CD14-positive monocyte (primary cell): ENCODE results near the gene CROCC2. TPM values are rescaled to one million over a fixed set of nuclear protein-coding genes. Genes with fewer than 3 reads are reported as not detected.

ENCODE experiments used
- DNase-seq, 3 donors: peaks; one replicate each; pipeline ENCODE4 v3.0.0-alpha.2; 2011 to 2022
- H2AFZ ChIP-seq: 2 replicates; pipeline ENCODE4 v1.6.0; 2012; ENCODE audit warnings: mild to moderate bottlenecking, low read depth, low read length, inconsistent platforms; ENCODE audit not compliant: insufficient read depth, poor library complexity, severe bottlenecking
- H3K27ac ChIP-seq, 2 donors: 1 replicate in 1 of 2; 2 replicates in 1 of 2; pipeline ENCODE4 v1.5.1; 2012 to 2013; ENCODE audit warnings: low read length in 2 of 2, control low read depth in 1 of 2, inconsistent platforms in 1 of 2, low read depth in 1 of 2, mild to moderate bottlenecking in 1 of 2
- H3K27me3 ChIP-seq, 2 donors: one replicate each; pipeline versions ENCODE4 v1.6.0 to v1.6.1; 2011 to 2013; ENCODE audit warnings: low read length in 2 of 2; ENCODE audit not compliant: control insufficient read depth in 2 of 2, insufficient read depth in 2 of 2
- H3K36me3 ChIP-seq, 2 donors: replicated peaks in 1 of 2; 1 replicate in 1 of 2; 2 replicates in 1 of 2; pipeline versions ENCODE4 v1.5.1 to v1.6.1; 2012 to 2013; ENCODE audit warnings: low read length in 2 of 2, control low read depth in 1 of 2, inconsistent platforms in 1 of 2, mild to moderate bottlenecking in 1 of 2; ENCODE audit not compliant: insufficient read depth in 2 of 2, control insufficient read depth in 1 of 2
- H3K4me1 ChIP-seq, 2 donors: 1 replicate in 1 of 2; 2 replicates in 1 of 2; pipeline versions ENCODE4 v1.5.1 to v1.6.1; 2012 to 2013; ENCODE audit warnings: low read length in 2 of 2, control low read depth in 1 of 2, inconsistent platforms in 1 of 2, mild to moderate bottlenecking in 1 of 2, moderate library complexity in 1 of 2; ENCODE audit not compliant: insufficient read depth in 2 of 2, control insufficient read depth in 1 of 2
- H3K4me2 ChIP-seq: replicated peaks from 2 replicates; pipeline ENCODE3; 2012; ENCODE audit warnings: low read length, moderate library complexity, mild to moderate bottlenecking; ENCODE audit not compliant: poor library complexity, severe bottlenecking; ENCODE audit errors: extremely low read depth
- H3K4me3 ChIP-seq, 3 experiments: fragments of 200-600 bp in 1 of 3; sonication (generic) in 1 of 3; replicated peaks in 1 of 3; 1 replicate in 2 of 3; 2 replicates in 1 of 3; pipeline ENCODE4 v1.5.1; 2011 to 2013; ENCODE audit warnings: low read length in 3 of 3, mild to moderate bottlenecking in 3 of 3, control low read depth in 2 of 3, low read depth in 2 of 3, inconsistent platforms in 1 of 3, moderate library complexity in 1 of 3
- H3K79me2 ChIP-seq: 2 replicates; pipeline ENCODE4 v1.6.0; 2012; ENCODE audit warnings: mild to moderate bottlenecking, control low read depth, inconsistent platforms, low read length, moderate library complexity; ENCODE audit not compliant: insufficient read depth
- H3K9ac ChIP-seq: 2 replicates; pipeline ENCODE4 v1.6.0; 2017; ENCODE audit warnings: low read length, mild to moderate bottlenecking; ENCODE audit not compliant: insufficient read depth, poor library complexity, severe bottlenecking
- H3K9me3 ChIP-seq, 2 donors: replicated peaks in 1 of 2; 1 replicate in 1 of 2; 2 replicates in 1 of 2; pipeline versions ENCODE4 v1.5.1 to v1.6.1; 2012 to 2013; ENCODE audit warnings: low read length in 2 of 2, control low read depth in 1 of 2; ENCODE audit not compliant: control insufficient read depth in 1 of 2, insufficient read depth in 1 of 2
- H4K20me1 ChIP-seq: 2 replicates; pipeline ENCODE4 v1.6.0; 2012; ENCODE audit warnings: mild to moderate bottlenecking, low read length, control low read depth, moderate library complexity; ENCODE audit not compliant: insufficient read depth
- H3K27ac Mint-ChIP-seq, 7 donors: one replicate each; pipeline ENCODE4 v1.8.0; 2020; ENCODE audit warnings: mild to moderate bottlenecking in 7 of 7, mixed read lengths in 7 of 7, moderate library complexity in 6 of 7, inconsistent platforms in 2 of 7
- H3K27me3 Mint-ChIP-seq, 3 donors: one replicate each; pipeline ENCODE4 v1.8.0; 2021 to 2022; ENCODE audit warnings: low read depth in 3 of 3, mild to moderate bottlenecking in 3 of 3, mixed read lengths in 3 of 3, moderate library complexity in 3 of 3, inconsistent platforms in 1 of 3
- H3K36me3 Mint-ChIP-seq, 2 donors: one replicate each; pipeline ENCODE4 v1.8.0; 2020; ENCODE audit warnings: mixed read lengths in 2 of 2, inconsistent platforms in 1 of 2, mild to moderate bottlenecking in 1 of 2
- H3K4me1 Mint-ChIP-seq: one replicate; pipeline ENCODE4 v1.8.0; 2020; ENCODE audit warnings: mild to moderate bottlenecking, mixed read lengths
- H3K4me3 Mint-ChIP-seq, 2 donors: one replicate each; pipeline ENCODE4 v1.8.0; 2020; ENCODE audit warnings: mild to moderate bottlenecking in 2 of 2, mixed read lengths in 2 of 2, moderate library complexity in 1 of 2
- H3K9me3 Mint-ChIP-seq, 7 donors: one replicate each; pipeline ENCODE4 v1.8.0; 2020 to 2022; ENCODE audit warnings: mixed read lengths in 7 of 7, mild to moderate bottlenecking in 6 of 7, moderate library complexity in 6 of 7, inconsistent platforms in 2 of 7
- CTCF ChIP-seq: fragments of 200-600 bp; IDR thresholded peaks from one replicate; pipeline ENCODE4 v1.8.0; 2022; ENCODE audit warnings: antibody characterized with exemption, mild to moderate bottlenecking
- WGBS: methylation state at CpG from one replicate; pipeline ENCODE4 v1.1.5; 2013; ENCODE audit warnings: missing lambda C conversion rate; ENCODE audit not compliant: insufficient coverage; 5-methylcytosine and 5-hydroxymethylcytosine counted together
- intact Hi-C, 2 donors: fragments of 100-400 bp; cut with micrococcal nuclease; formaldehyde crosslinking; loops; one replicate each; pipeline versions ENCODE4 v1.15.0 to v1.15.1; 2023
- polyA plus RNA-seq, 3 donors: library from polyadenylated mRNA; depleted of rRNA in 1 of 3; unstranded in 2 of 3; stranded (reverse) in 1 of 3; fragments of 300-500 nt in 2 of 3; fragments of >200 nt in 1 of 3; fragmentation: Illumina TruSeq in 2 of 3; gene quantifications; 1 replicate in 2 of 3; 2 replicates in 1 of 3; pipeline ENCODE4 v1.2.3, GENCODE V29; 2012 to 2021

CROCC2 gene
- polyA plus RNA-seq, 3 donors, result 0.15 TPM; not detected in 2

- Histone ChIP-seq H2AFZ (no peak overlapping the region), H3K36me3 (no peaks in the 10 kb centered on the region), H3K4me2 (no peak overlapping the region), H3K27ac (no peak overlapping the region), H3K27me3 (no peaks in the 10 kb centered on the region), H3K4me1 (no peaks in the 10 kb centered on the region), H3K79me2 (no peaks in the 10 kb centered on the region), H3K4me3 (no peak overlapping the region), H3K9me3 (peaks cover 11 to 21% of the 10 kb centered on the region in 2 donors), H3K9ac (no peak overlapping the region), H4K20me1 (no peaks in the 10 kb centered on the region)
- Mint-ChIP-seq H3K27ac (no peak overlapping the region), H3K4me1 (no peaks in the 10 kb centered on the region), H3K36me3 (peaks cover 0 to 2% of the 10 kb centered on the region in 2 donors), H3K4me3 (no peak overlapping the region), H3K27me3 (peaks cover 0 to 1% (median 1%) of the 10 kb centered on the region in 3 donors), H3K9me3 (peaks cover 9 to 30% (median 21%) of the 10 kb centered on the region in 7 donors)
- no peak for DNase-seq
- no peak for TF ChIP-seq CTCF
- WGBS, result 89% methylated on average over 7 of the region's 8 CpGs
- intact Hi-C loops, result no loop called here
These were observed 114.6 kb downstream of the CROCC2 start for GRCh38 chr2:241020629-241021190.

GRCh38 chr2:241025639-241026038 lies 119.5 kb downstream of the CROCC2 start:
- H3K4me1 ChIP-seq, result no peaks in the 10 kb centered on the region
- Mint-ChIP-seq H3K4me3 (no peak overlapping the region), H3K36me3 (no peaks in the 10 kb centered on the region), H3K27me3 (no peaks in the 10 kb centered on the region), H3K4me1 (no peaks in the 10 kb centered on the region), H3K9me3 (peaks cover 17 to 60% (median 44%) of the 10 kb centered on the region in 7 donors), H3K27ac (no peak overlapping the region)
- no peak overlapping the region for H3K9ac ChIP-seq
- no peak overlapping the region for H3K4me3 ChIP-seq
- peaks cover 29 to 41% of the 10 kb centered on the region in 2 donors for H3K9me3 ChIP-seq
- H3K4me2 ChIP-seq, result no peak overlapping the region
- intact Hi-C loops, result no loop called here
- no CpG with 5 or more reads among the region's 1 CpG for WGBS
- no peaks in the 10 kb centered on the region for H3K27me3 ChIP-seq
- H4K20me1 ChIP-seq, result no peaks in the 10 kb centered on the region
- no peaks in the 10 kb centered on the region for H3K79me2 ChIP-seq
- TF ChIP-seq CTCF, result no peak
- no peak overlapping the region for H3K27ac ChIP-seq
- DNase-seq, result no peak
- H2AFZ ChIP-seq, result no peak overlapping the region
- no peaks in the 10 kb centered on the region for H3K36me3 ChIP-seq
